Stimulated activated CD8-positive, alpha-beta memory T cell treated with anti-CD3 and anti-CD28 coated beads, Interleukin-12 subunit alpha, Interleukin-12 subunit beta, amount 100 ng/mL, for 24 hours (primary cell): Measurements from ENCODE around the gene APBA3.
A peak's percentile ranks its signal among the peaks of the same experiment; 100 is the strongest.

ENCODE experiments used
- DNase-seq: peaks from one replicate; pipeline ENCODE4 v3.0.0-alpha.2; 2020; ENCODE audit errors: extremely low read depth

APBA3 gene

GRCh38 chr19:3748965-3749364, 12.5 kb downstream of the APBA3 start:
- no peak for DNase-seq

GRCh38 chr19:3746371-3747056, 15.0 kb downstream of the APBA3 start:
- no peak for DNase-seq

- DNase-seq, result no peak
Observed at GRCh38 chr19:3745363-3746045, 16.0 kb downstream of the APBA3 start.

- no peak for DNase-seq
Observed at GRCh38 chr19:3743486-3743885, 18.0 kb downstream of the APBA3 start.

- no peak for DNase-seq
Observed at GRCh38 chr19:3740431-3740830, 21.1 kb downstream of the APBA3 start.

GRCh38 chr19:3738477-3739220, 22.8 kb downstream of the APBA3 start:
- no peak for DNase-seq

- no peak for DNase-seq
Observed at GRCh38 chr19:3737487-3738205, 23.8 kb downstream of the APBA3 start.

GRCh38 chr19:3736106-3736724, 25.3 kb downstream of the APBA3 start:
- no peak for DNase-seq

- DNase-seq, result no peak
Observed at GRCh38 chr19:3734310-3734600, 27.2 kb downstream of the APBA3 start.

- DNase-seq, result no peak
Observed at GRCh38 chr19:3733549-3734309, 27.8 kb downstream of the APBA3 start.

GRCh38 chr19:3732108-3732507, 29.4 kb downstream of the APBA3 start:
- no peak for DNase-seq

GRCh38 chr19:3730457-3730958, 31.0 kb downstream of the APBA3 start:
- no peak for DNase-seq

GRCh38 chr19:3725640-3726310, 35.7 kb downstream of the APBA3 start:
- no peak for DNase-seq

- no peak for DNase-seq
Observed at GRCh38 chr19:3725121-3725520, 36.4 kb downstream of the APBA3 start.

- DNase-seq, result no peak
Observed at GRCh38 chr19:3723883-3724282, 37.6 kb downstream of the APBA3 start.

- DNase-seq, result no peak
Observed at GRCh38 chr19:3723110-3723488, 38.4 kb downstream of the APBA3 start.

- no peak for DNase-seq
Observed at GRCh38 chr19:3722443-3723109, 38.9 kb downstream of the APBA3 start.

GRCh38 chr19:3721887-3722442, 39.5 kb downstream of the APBA3 start:
- no peak for DNase-seq

GRCh38 chr19:3721131-3721886, 40.2 kb downstream of the APBA3 start:
- peak; percentile 70 for DNase-seq
